ELF-1 (cell line): Measurements from ENCODE around the gene HOXD10.
A peak's percentile ranks its signal among the peaks of the same experiment; 100 is the strongest.

Source experiments
- DNase-seq: peaks from one replicate; pipeline ENCODE4 v3.0.0-alpha.2; 2016; ENCODE audit warnings: low read depth, low spot score

The HOXD10 gene

DNA sequence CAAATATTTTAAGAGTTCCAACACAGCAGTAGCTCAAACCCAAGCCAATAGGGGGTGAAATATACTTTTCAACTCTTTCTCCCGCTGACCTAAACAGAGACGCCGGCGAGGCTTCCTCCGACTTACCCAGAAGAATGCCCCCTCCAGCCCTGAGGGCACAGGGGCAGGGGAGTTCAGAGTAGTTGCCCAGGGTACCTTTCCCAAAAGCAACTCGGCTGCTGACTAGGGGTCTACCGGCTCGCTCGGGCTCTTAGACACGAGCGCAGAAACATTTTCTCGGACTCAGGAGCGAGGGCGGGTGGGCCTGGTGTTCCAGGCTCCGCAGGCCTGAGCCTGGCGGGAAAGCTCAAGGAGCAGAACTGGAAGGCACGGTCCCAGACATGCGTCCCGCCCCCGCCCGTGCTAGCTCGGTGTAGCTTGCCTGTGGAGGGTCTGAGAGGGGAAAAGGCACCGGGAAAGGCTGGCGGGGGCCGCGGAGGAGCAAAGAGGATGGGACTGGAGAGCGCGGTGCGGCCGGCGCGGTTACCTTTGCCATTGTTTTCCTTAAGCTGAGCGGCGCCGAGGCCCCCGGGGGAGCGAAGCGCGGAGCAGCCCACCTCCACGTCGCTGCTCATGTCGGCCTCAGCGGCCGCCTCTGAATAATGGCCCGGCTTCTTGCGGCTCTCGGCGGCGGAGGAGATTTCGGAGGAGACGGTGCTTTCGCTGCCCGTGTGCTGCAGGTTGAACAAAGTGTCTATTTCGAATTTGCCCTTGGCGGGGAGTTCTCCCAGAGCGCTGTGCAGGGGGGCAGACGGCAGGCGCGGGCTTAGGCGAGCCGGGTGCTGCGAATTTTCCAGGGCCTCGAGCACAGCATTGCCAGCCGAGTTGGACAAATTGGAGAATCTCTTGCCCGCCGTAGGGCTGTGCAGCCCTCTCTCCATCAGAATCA, 33.5 kb upstream of the HOXD10 start:
- DNase-seq, result peak; percentile 76

DNA sequence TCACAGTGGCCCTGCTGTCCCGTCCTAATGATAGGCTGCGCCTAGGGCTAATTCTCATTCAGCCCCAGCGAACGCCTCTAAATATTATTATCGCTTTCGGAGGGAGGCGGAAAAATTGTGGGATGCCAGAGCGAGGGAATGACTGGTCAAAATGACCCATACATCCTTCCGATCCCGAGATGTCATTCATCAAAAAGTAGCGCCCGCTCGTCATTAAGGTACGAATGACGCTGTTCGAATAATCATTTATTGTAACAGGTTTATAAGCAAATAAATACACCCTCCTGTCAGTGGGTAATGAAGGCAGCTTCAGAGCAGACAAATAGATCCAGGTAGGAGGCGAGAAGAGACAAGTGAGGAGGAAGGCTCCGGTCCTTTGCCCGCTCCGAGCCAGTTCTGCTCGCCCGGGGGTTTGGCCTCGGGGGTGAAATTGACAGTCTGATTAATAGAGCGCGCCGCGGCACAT, 32.7 kb upstream of the HOXD10 start, which contains the start of gene EVX2:
Gene EVX2, minus strand, starts transcription at position 167 of the 466 bp plus-strand sequence. CDS start 186 bp downstream, outside the sequence.
- peak; percentile 44 for DNase-seq

DNA sequence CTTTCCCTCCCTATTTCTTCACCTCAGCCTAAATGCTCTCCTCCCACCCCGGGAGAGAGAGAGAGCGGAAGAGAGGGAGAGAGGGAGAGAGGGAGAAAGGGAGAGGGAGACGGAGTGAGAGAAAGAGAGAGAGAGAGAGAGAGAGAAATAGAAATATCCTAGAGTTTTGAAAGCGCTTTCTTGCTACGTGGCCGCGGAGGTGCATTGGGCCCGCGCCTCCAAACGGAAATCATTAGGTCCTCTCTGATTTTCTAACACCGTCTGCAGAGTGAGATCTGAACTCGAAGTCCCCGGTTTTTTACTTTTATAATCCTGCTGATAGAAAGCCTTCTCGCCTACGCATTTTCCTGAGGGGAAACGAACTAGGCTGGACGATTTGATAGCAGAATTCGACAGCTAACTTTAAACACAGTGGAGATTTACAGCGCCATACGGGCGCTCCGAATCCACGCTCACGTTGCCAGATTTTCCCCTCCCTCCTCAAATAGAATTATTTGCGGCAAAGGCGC, 31.9 kb upstream of the HOXD10 start:
- DNase-seq, result no peak

DNA sequence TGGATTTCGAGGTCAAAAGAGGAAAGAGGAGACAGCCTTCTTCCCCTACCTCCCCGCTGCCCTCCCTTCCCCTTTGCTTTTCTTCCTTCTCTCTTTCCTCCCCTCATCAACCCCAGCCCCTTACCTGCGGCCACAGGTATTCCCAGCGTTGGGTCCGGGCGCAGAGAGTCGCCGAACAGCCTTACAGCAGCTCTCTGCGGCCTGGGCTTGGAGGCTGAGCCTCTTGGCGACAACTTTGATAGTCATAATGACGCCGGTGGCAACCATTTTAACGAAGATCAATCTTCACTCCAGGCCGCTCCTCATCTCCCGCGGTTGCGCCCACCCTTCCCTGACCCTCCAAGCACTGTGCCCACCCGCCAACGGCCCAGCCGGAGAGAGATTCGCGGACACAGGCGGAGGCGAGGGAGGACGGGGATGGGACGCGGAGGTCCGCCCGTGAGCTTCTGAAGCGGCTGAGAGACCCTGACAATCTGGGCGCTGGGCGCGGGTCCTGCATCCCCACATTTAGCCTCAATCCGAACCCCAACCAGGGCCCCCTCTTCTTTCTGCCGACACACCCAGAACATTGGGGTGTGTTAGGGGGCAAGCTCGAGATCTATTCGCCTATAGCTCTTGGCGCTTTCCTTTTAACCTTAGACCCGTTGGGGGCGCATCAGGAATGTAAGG, 31.3 kb upstream of the HOXD10 start:
- DNase-seq, result peak; percentile 49

DNA sequence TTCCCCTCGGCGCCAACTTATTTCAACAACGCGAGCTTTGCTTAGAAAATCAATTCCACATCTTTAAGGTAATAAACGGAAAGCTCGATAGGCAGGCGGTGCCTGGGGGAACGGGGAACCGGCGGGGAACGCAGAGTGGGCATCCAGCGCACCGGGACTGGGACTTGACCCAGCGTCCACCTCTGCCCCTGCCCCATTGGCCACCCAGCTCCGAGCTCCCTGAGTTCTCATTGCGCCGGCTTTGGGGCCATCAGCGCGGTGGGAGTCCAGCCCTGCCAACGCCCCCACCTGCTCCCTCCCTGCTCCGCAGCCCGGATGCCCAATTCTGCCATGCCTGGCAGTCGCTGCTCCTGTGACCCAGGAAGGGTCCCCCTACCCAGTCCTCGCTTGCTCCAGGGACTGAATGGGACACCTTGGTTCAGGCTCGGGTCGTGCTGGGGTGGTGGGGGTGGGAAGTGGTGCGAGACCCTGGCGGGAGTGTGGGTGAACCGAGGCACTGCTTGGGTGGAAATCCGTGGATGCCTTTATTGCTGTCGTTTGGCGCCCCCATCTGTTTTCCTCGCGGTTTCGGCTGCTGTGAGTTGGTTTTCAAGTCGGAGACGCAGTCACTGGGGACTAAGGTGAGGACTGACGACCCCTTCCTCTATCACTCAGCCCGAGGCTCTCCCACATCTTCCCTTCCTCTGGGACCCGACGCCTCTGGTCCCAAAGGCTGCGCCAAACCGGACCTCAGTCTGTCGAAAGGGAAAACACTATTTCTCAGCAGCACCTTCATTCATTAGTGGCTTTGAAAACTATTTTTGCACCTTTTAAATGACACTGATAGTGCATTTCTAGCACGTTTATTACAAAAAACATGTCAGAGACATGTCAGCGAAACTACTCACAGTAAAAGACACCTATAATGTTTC, 30.5 kb upstream of the HOXD10 start:
- DNase-seq, result peak; percentile 69

DNA sequence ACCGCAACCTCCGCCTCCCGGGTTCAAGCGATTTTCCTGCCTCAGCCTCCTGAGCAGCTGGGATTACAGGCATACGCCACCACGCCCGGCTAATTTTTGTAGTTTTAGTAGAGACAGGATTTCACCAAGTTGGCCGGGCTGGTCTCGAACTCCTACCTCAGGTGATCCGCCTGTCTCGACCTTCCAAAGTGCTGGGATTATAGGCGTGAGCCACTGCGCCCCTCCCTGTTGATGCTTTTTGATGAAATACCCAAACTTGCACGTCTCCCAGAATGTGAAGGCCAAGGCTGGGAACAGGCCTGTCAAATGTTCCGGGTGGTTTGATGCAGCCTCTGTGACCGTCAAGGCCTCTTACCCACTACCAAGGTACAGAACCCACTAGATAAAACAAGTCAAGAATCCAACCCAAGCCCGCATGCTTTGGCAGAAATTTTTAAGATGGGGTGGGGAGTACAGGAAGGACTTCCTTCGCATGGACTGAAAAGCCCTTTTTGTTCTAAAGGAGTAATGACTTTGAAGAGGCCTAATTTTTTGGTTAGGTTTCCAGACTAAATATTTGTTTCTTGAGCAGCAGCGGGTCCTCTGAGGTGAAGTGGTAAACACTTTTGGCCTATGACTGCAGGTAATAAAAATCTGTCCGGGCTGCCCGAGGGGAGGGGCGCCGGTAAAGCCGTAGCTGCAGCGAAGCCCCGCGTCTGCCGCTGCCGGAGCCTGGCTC, 29.1 kb upstream of the HOXD10 start:
- peak; percentile 11 for DNase-seq

DNA sequence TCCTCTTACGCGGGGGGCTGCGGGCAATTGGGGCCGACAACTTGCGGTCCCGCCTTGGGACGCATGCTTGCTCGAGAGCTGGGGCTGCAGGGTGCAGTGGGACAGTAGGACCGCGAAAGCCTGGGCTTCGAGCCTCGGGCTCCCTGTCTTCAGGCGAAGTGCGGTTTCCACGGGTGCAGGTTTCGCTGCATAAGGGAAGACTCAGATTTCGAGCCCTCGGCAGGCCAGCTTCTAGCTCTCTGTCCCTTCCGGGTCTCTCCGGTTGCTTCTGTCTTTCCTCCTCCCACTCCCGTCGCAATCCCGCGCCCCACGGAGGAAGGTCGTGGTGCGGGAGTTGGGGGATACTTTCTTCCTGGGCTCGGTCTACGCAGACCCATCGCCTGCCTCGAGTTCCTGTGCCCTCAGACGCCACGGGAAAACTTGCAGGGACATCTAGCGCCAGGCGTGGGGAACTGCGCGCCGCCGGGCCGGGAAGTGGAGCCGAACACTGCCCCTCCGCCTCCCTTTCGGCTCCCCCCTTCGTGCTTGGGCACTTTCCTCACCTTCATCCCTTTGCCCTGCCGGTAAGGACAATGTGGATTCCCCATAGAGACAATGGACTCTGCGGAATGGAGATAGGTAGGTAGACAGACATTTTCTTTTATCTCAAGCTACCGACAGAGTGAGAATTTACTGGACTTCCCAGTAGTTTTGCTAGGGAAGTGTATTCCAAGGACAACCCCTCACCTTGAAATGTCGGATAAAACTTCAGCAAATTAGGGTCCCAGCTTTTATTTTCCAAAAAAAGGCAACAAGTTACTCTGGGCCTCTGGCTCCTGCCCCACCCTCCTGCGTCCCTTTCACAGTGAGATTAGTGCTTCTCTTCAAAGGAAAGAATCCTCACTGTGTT, 28.3 kb upstream of the HOXD10 start:
- DNase-seq, result peak; percentile 75

DNA sequence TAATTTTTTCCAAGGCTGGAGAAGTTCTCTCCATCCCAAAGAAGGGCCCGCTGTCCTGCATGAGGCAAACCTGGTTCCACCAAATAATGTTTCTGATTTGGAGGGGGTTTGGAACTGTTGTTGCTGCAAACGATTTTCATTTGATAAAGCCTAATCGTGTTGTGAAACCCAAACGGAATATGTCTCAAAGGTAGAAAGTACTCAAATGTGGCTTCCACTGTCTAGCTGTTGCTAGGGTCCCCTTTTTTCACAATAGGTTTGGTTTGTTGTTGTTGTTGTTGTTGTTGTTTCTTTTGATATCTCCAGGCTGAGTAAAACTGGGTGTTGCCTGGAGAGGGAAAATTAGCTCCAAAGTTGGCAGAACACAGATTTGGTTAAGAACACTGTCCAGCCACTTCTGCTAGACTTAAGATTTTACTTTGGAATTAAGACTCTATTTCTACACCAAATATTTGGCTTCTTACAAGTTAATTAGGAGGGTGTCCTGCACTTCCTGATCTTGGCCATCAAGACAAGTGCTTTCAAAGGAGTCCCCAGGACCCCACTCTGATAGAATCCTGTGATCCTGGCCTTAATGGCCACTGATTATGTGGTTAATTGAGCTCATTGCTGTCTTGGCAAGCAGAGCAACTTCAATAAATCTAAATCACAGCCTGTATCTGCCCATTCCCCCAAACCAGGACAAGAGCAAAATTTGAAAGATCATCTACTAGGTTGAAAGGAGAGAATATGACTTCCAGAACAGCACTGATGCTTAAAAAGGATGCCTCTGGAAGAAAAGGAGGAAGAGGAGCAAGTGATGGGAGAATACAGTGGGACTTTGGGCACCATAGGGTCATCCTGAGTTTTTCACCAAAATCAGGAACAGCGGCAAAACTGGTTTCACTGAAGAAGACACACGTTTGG, 27.4 kb upstream of the HOXD10 start:
- no peak for DNase-seq

DNA sequence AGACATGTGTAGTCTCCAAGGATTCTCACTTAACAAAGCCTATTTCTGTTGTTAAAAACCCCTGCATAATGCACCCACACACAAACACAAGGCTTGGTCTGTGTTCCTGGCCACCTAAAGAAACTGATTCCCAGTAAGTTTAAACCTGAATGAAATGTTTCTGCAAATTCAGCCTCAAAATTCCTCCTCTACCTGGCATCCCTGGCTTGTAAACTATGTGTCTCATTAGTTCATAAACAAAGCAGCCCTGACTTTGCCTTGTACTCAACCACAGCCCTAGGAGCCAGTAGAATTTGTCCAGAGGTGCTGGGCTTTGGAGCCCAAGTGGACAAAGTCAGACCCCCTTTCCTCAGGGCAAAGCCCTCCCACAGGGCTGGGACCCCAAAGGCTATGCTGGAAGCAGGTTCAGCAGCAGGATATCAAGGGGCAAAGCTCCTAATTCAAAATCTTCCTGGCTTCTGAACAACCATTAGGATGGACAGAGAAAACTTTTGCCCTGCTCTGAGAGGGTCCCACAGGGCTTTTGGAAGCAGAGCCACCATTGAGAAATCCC, 26.7 kb upstream of the HOXD10 start:
- no peak for DNase-seq

DNA sequence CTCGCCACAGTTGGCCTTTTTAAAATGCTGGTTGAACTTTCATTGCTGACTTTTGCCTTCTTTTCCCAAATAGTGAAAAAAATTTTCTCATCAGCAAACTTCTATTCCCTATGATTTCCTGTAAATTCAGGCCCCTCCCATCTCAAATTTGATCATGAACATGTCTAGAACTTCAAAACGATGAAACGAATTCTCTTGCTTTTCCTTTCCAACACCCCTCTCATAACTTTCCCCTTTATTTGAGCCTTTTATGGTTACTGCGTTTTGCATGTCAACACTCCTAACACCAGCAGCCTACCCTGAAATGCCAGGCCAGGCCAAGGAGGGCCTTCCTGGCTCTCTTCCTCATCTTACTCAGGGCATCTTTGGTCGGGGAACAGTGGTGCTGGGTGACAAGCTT, 25.7 kb upstream of the HOXD10 start:
- no peak for DNase-seq

DNA sequence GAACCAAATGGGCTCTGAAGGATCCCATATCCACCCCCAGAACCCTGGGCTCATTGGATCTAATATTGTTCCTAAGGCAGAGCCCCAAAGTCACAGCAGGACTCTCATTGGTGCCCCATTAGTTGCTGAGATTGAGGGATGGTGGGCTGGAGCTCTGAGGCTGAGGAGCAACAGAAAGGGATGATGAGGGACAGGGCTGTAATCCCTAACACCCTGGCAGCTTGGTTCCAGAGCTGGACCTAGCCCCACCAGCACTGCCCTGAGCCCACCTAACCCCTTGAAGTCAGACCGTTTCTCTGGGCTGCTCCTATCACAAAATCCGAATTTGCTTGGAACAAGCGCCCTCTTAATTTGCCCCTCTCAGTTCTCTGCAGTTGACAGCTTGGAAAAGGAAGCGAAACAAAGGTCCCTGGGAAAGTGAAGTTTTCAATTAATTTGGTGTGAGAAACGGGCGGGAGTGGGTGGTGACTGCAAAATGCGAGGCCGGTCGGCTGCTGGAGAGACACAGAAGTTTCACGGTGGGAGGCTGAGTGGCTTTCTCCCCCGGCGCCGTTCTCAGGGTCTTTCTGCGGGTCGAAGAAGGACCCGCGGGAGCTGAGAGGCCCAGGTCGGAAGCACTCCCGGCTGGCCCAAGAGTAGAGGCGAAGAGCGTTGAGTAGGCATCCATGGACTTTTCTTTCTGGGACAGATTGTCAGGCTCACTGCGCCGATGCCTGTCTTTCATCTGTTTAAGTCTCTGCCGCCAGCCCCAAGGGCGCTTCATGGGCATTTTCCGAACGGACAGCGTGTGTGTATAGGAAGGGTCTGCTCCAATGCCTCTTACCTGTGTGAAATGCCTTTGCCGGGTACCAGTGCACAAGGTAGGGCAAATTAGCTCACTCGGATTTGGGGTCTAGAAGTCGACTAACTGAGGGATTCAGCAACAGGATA, 25.0 kb upstream of the HOXD10 start:
- DNase-seq, result peak; percentile 40

DNA sequence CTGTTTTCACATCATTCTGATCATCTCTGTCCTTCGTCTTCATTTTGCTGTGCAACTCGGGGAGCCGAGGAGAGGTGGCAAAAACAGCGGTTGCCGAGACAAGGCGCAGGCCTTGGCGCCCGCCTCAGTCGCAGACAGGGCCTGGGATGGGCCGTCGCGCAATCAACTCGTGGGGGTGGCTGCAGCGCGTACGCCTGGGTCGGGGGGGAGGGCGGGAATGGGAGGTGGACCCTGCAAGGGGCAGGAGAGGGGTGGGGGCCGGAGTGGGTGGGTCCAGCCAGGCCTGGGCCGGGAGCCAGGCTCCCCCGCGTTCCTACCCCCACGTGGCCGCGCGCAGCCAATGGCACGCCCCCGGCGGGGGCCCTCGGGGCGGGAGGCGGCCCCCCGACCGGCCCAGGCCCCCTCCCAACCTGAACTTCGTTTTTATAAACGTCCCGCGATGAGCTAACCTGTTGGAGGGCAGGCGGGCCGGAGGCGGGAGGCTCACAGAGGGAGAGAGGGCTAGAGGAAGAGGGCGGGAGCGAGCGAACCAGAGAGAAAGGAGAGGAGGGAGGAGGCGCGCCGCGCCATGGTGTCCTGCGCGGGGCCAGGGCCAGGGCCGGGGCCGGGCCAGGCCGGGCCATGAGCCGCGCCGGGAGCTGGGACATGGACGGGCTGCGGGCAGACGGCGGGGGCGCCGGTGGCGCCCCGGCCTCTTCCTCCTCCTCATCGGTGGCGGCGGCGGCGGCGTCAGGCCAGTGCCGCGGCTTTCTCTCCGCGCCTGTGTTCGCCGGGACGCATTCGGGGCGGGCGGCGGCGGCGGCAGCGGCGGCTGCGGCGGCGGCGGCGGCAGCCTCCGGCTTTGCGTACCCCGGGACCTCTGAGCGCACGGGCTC, 24.1 kb upstream of the HOXD10 start, which contains the start of gene HOXD13:
Gene HOXD13, plus strand, starts transcription at position 452 of the 875 bp plus-strand sequence. Its CDS starts 170 bp downstream, at position 622.
- peak; percentile 69 for DNase-seq

DNA sequence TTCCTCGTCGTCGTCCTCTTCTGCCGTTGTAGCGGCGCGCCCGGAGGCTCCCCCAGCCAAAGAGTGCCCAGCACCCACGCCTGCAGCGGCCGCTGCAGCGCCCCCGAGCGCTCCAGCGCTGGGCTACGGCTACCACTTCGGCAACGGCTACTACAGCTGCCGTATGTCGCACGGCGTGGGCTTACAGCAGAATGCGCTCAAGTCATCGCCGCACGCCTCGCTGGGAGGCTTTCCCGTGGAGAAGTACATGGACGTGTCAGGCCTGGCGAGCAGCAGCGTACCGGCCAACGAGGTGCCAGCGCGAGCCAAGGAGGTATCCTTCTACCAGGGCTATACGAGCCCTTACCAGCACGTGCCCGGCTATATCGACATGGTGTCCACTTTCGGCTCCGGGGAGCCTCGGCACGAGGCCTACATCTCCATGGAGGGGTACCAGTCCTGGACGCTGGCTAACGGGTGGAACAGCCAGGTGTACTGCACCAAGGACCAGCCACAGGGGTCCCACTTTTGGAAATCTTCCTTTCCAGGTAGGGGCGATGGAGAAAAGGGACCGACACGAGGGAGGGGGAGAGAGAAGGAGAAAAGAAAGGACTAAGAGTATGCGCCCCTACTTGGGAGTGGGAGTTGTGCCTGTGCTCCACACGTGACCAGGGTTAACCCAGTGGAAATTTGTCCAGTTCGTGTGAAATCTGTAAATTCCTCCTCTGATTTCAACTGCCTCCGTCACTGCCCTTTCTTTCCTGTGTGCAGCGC, 23.3 kb upstream of the HOXD10 start:
- peak; percentile 55 for DNase-seq

DNA sequence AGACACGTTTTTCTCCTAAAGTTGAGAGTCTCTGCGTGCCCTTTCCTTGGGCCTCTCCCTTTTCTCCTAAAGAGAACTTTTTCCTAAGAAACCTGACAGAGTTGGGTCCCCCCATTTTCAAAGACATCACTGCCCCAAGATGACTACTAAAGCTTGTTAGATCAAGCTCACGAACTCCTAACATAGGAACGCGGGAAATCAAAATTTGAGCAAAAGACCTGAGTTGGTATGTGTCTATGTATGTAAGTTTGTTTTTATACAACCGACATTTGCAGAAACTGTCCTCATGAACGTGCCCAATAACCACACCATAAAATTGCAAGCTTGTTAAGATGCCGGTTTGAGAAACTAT, 22.7 kb upstream of the HOXD10 start:
- DNase-seq, result no peak

DNA sequence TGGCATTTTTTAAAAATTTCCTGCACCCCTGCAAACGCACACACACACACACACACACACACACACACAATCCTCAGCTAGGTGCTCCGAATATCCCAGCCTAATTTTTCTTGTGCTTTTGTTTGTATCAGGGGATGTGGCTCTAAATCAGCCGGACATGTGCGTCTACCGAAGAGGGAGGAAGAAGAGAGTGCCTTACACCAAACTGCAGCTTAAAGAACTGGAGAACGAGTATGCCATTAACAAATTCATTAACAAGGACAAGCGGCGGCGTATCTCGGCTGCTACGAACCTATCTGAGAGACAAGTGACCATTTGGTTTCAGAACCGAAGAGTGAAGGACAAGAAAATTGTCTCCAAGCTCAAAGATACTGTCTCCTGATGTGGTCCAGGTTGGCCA, 22.2 kb upstream of the HOXD10 start:
- no peak for DNase-seq
